Natural killer cell (primary cell): ENCODE results near the gene RAB3IL1. TPM values are rescaled to one million over a fixed set of nuclear protein-coding genes. Genes with fewer than 3 reads are reported as not detected.

Experiments used
- ATAC-seq, 3 donors: fragments of 150-1000 bp in 2 of 3; fragments of 200-7000 bp in 1 of 3; cut with Tn5 transposase; 1 replicate in 1 of 3; 2 replicates in 2 of 3; pipeline ENCODE4 v1.10.0; 2021; ENCODE audit warnings: mild to moderate bottlenecking in 2 of 3, moderate library complexity in 2 of 3
- DNase-seq, 2 donors: peaks; one replicate each; pipeline versions ENCODE4 v3.0.0 to v3.0.0-alpha.2; 2013 to 2021; ENCODE audit warnings: mixed read lengths in 1 of 2
- H3K27ac ChIP-seq: one replicate; pipeline ENCODE4 v1.5.1; 2013; ENCODE audit warnings: mild to moderate bottlenecking, low read length
- H3K27me3 ChIP-seq: one replicate; pipeline ENCODE4 v1.6.1; 2013; ENCODE audit warnings: low read length; ENCODE audit not compliant: control insufficient read depth, insufficient read depth
- H3K36me3 ChIP-seq: one replicate; pipeline ENCODE4 v1.6.1; 2013; ENCODE audit warnings: low read length; ENCODE audit not compliant: control insufficient read depth, insufficient read depth
- H3K4me1 ChIP-seq: one replicate; pipeline ENCODE4 v1.6.1; 2013; ENCODE audit warnings: low read length; ENCODE audit not compliant: control insufficient read depth, insufficient read depth
- H3K4me3 ChIP-seq: one replicate; pipeline ENCODE4 v1.5.1; 2013; ENCODE audit warnings: low read length
- H3K9me3 ChIP-seq: one replicate; pipeline ENCODE4 v1.6.1; 2013; ENCODE audit warnings: low read length; ENCODE audit not compliant: control insufficient read depth, insufficient read depth
- H3K27ac Mint-ChIP-seq, 2 donors: one replicate each; pipeline ENCODE4 v1.8.0; 2022; ENCODE audit warnings: mild to moderate bottlenecking in 2 of 2, mixed read lengths in 2 of 2, moderate library complexity in 1 of 2
- H3K27me3 Mint-ChIP-seq, 2 donors: one replicate each; pipeline ENCODE4 v1.8.0; 2022; ENCODE audit warnings: low read depth in 2 of 2, mixed read lengths in 2 of 2
- H3K36me3 Mint-ChIP-seq: one replicate; pipeline ENCODE4 v1.8.0; 2022; ENCODE audit warnings: mixed read lengths
- H3K4me1 Mint-ChIP-seq, 2 donors: one replicate each; pipeline ENCODE4 v1.8.0; 2022; ENCODE audit warnings: mixed read lengths in 2 of 2
- H3K4me3 Mint-ChIP-seq: one replicate; pipeline ENCODE4 v1.8.0; 2022; ENCODE audit warnings: mild to moderate bottlenecking, moderate library complexity, mixed read lengths
- H3K9me3 Mint-ChIP-seq, 2 donors: one replicate each; pipeline ENCODE4 v1.8.0; 2022; ENCODE audit warnings: mixed read lengths in 2 of 2
- CTCF ChIP-seq: fragments of 200-600 bp; IDR thresholded peaks from one replicate; pipeline ENCODE4 v1.8.0; 2022; ENCODE audit warnings: antibody characterized with exemption
- WGBS: methylation state at CpG from one replicate; pipeline ENCODE4 v1.1.7; 2013; ENCODE audit warnings: missing lambda C conversion rate; ENCODE audit not compliant: insufficient coverage; 5-methylcytosine and 5-hydroxymethylcytosine counted together
- intact Hi-C: fragments of 100-400 bp; cut with micrococcal nuclease; formaldehyde crosslinking; loops from one replicate; pipeline ENCODE4 v1.14.2; 2022
- total RNA-seq, 4 donors: library from RNA; stranded (reverse); fragments of 120-200 nt in 1 of 4; gene quantifications; one replicate each; pipeline versions ENCODE4 v1.2.3 to v1.2.4, GENCODE V29; 2013 to 2022

The RAB3IL1 gene
- total RNA-seq, 3 donors from 2014 or later (not counting 1 experiment from before 2014, with no cell fraction given) = not detected

GRCh38 chr11:61922539-61922938, 5.2 kb upstream of the RAB3IL1 start:
- no peak overlapping the region for H3K4me3 ChIP-seq
- no peak for TF ChIP-seq CTCF
- H3K4me1 Mint-ChIP-seq = peaks cover 5 to 8% of the 10 kb centered on the region in 2 donors
- no peak overlapping the region for H3K27ac Mint-ChIP-seq
- H3K9me3 Mint-ChIP-seq = no peaks in the 10 kb centered on the region
- H3K36me3 Mint-ChIP-seq = no peaks in the 10 kb centered on the region
- peaks cover 39 to 43% of the 10 kb centered on the region in 2 donors for H3K27me3 Mint-ChIP-seq
- H3K9me3 ChIP-seq = no peaks in the 10 kb centered on the region
- 29% methylated on average over 6 of the region's 6 CpGs for WGBS
- no peak for DNase-seq
- H3K27me3 ChIP-seq = peaks cover 11% of the 10 kb centered on the region
- ATAC-seq = peak in 1 of 3 donors; percentile 53
- H3K36me3 ChIP-seq = no peaks in the 10 kb centered on the region
- peaks cover 11% of the 10 kb centered on the region for H3K4me1 ChIP-seq
- intact Hi-C loops = no loop called here
- H3K27ac ChIP-seq = no peak overlapping the region
- no peak overlapping the region for H3K4me3 Mint-ChIP-seq

GRCh38 chr11:61921446-61921845, 4.1 kb upstream of the RAB3IL1 start:
- no peak for ATAC-seq
- peaks cover 39 to 44% of the 10 kb centered on the region in 2 donors for H3K27me3 Mint-ChIP-seq
- TF ChIP-seq CTCF = no peak
- Histone ChIP-seq H3K4me1 (peaks cover 13% of the 10 kb centered on the region), H3K27ac (no peak overlapping the region), H3K36me3 (no peaks in the 10 kb centered on the region), H3K4me3 (no peak overlapping the region), H3K27me3 (peaks cover 14% of the 10 kb centered on the region), H3K9me3 (no peaks in the 10 kb centered on the region)
- 56% methylated on average over 1 of the region's 3 CpGs for whole genome bisulfite sequencing
- no peaks in the 10 kb centered on the region for H3K9me3 Mint-ChIP-seq
- intact Hi-C loops = no loop called here
- no peaks in the 10 kb centered on the region for H3K36me3 Mint-ChIP-seq
- DNase-seq = no peak
- H3K4me1 Mint-ChIP-seq = peaks cover 5 to 9% of the 10 kb centered on the region in 2 donors
- H3K4me3 Mint-ChIP-seq = no peak overlapping the region
- H3K27ac Mint-ChIP-seq = no peak overlapping the region

GRCh38 chr11:61919705-61920631, 2.6 kb upstream of the RAB3IL1 start:
- H3K36me3 ChIP-seq = no peaks in the 10 kb centered on the region
- intact Hi-C loops = no loop called here
- Mint-ChIP-seq H3K4me1 (peaks cover 5 to 9% of the 10 kb centered on the region in 2 donors), H3K4me3 (no peak overlapping the region), H3K27me3 (peaks cover 46 to 50% of the 10 kb centered on the region in 2 donors), H3K27ac (no peak overlapping the region), H3K36me3 (no peaks in the 10 kb centered on the region), H3K9me3 (no peaks in the 10 kb centered on the region)
- peaks cover 16% of the 10 kb centered on the region for H3K27me3 ChIP-seq
- no peak overlapping the region for H3K27ac ChIP-seq
- WGBS = 92% methylated on average over 13 of the region's 13 CpGs
- H3K9me3 ChIP-seq = no peaks in the 10 kb centered on the region
- no peak for TF ChIP-seq CTCF
- H3K4me1 ChIP-seq = peaks cover 13% of the 10 kb centered on the region
- peak in 1 of 2 donors; percentile 3 for DNase-seq
- ATAC-seq = no peak
- no peak overlapping the region for H3K4me3 ChIP-seq
